ENCODE results near the gene SYT14.

DNA sequence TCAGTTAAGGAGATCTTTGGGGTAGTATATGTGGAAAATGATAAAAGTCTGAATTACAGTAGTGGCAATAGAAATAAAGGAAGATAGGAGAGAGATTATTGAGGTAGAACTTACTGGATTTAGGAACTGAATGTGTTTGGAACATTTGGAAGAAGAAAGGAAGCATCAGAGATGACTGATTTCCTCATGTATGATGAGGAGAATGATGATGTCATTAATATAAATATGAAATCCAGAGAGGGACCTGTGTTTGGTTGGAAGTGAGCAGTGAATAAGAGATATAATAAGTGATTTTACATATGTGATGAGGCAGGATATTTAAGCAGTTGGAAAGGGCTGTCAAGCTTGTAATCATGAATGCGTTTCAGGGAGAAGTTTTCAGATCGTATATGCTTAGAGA is 86.3 kb downstream of the SYT14 start:
- TF ChIP-seq EP300 (IDR thresholded peaks at IDR 0.05; ENCODE audit: borderline replicate concordance), result no peak
- no peak for TF ChIP-seq ZBTB7A (IDR thresholded peaks at IDR 0.05; ENCODE audit: low read depth)
- no peak for TF ChIP-seq CREB1 (IDR thresholded peaks at IDR 0.05; ENCODE audit: low read depth)
- TF ChIP-seq FOXM1 (IDR thresholded peaks at IDR 0.05; ENCODE audit: borderline replicate concordance, low read depth), result no peak
- no peak for TF ChIP-seq YY1 (IDR thresholded peaks at IDR 0.05; ENCODE audit: low read depth)
- TF ChIP-seq, protein P1, sequence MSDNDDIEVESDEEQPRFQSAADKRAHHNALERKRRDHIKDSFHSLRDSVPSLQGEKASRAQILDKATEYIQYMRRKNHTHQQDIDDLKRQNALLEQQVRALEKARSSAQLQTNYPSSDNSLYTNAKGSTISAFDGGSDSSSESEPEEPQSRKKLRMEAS (IDR thresholded peaks at IDR 0.05), result no peak

All from Ishikawa (cell line).